H1 (cell line): ENCODE measurements around the gene PDE4D.

Experiments used
- CTCF ChIP-seq, 3 experiments: IDR thresholded peaks; 1 replicate in 2 of 3; 2 replicates in 1 of 3; pipeline versions ENCODE4 v1.5.1 to v1.6.1; 2011; ENCODE audit warnings: low read length in 3 of 3, mild to moderate bottlenecking in 3 of 3, inconsistent platforms in 2 of 3, low read depth in 1 of 3, moderate library complexity in 1 of 3; ENCODE audit not compliant: insufficient read depth in 1 of 3; ENCODE audit errors: control extremely low read depth in 1 of 3
- EZH2 ChIP-seq: fragments of 200-600 bp; sonication (generic); IDR thresholded peaks from 2 replicates; pipeline ENCODE4 v1.7.1; 2012; ENCODE audit warnings: low read depth, mild to moderate bottlenecking, moderate library complexity, low read length, inconsistent platforms; ENCODE audit not compliant: severe bottlenecking
- POLR2A ChIP-seq, 2 experiments: IDR thresholded peaks; 1 replicate in 1 of 2; 2 replicates in 1 of 2; pipeline ENCODE4 v1.6.1; 2011; ENCODE audit warnings: low read depth in 2 of 2, low read length in 2 of 2, mild to moderate bottlenecking in 2 of 2; ENCODE audit errors: control extremely low read depth in 1 of 2
- TEAD4 ChIP-seq: IDR thresholded peaks from 2 replicates; pipeline ENCODE4 v1.6.1; 2012; ENCODE audit warnings: low read depth, low read length, inconsistent platforms, mixed read lengths
- ZNF274 ChIP-seq: IDR thresholded peaks from 2 replicates; pipeline ENCODE4 v1.7.0; 2012; ENCODE audit warnings: low read length, borderline replicate concordance; ENCODE audit errors: extremely low read depth

DNA sequence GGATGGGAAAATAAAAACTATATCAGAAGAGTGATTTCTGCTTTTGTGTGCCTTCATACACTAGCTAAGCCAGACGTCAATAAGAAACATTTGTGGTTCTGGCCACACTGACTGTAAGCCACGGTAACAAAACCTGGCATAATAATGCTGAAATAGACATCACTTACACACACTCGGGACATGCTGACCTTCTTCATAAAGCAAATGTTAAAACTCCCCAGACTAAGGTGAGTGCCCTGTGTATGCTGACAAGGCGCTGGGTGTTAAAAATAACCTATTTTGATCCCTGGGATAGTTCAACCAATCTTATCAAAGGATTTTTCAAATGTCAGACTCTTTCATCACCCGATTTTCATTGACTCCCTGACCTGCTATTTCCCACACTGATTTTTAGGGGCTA is 973.7 kb downstream of the PDE4D start:
- TF ChIP-seq ZNF274 (no peak), TEAD4 (no peak), EZH2 (no peak), CTCF (IDR thresholded peaks at IDR 0.05; ENCODE audit: control extremely low read depth in 1 of 3, insufficient read depth in 1 of 3, low read depth in 1 of 3, low read length in 3 of 3) (no peak), POLR2A (IDR thresholded peaks at IDR 0.05; ENCODE audit: control extremely low read depth in 1 of 2, low read depth in 2 of 2, low read length in 2 of 2) (no peak)
